Stimulated activated memory B cell treated with anti-CD40 and anti-IgM and Interleukin-4, amounts not matched to agents 10 μg/mL and 1 μg/mL and 100 μg/mL, for 72 hours (primary cell): ENCODE measurements around the gene WNT8B.

Experiments used
- ATAC-seq: fragments of 150-1000 bp; cut with Tn5 transposase; 2 replicates; pipeline ENCODE4 v1.10.0; 2021
- H3K27ac Mint-ChIP-seq: one replicate; pipeline ENCODE4 v1.8.0; 2022; ENCODE audit warnings: mild to moderate bottlenecking, mixed read lengths
- H3K27me3 Mint-ChIP-seq: one replicate; pipeline ENCODE4 v1.8.0; 2022; ENCODE audit warnings: mixed read lengths
- H3K36me3 Mint-ChIP-seq: one replicate; pipeline ENCODE4 v1.8.0; 2022; ENCODE audit warnings: mixed read lengths
- H3K4me1 Mint-ChIP-seq: one replicate; pipeline ENCODE4 v1.8.0; 2022; ENCODE audit warnings: mixed read lengths
- H3K4me3 Mint-ChIP-seq: one replicate; pipeline ENCODE4 v1.8.0; 2022; ENCODE audit warnings: mild to moderate bottlenecking, moderate library complexity, mixed read lengths
- H3K9me3 Mint-ChIP-seq: one replicate; pipeline ENCODE4 v1.8.0; 2022; ENCODE audit warnings: mixed read lengths

The WNT8B gene, protein sequence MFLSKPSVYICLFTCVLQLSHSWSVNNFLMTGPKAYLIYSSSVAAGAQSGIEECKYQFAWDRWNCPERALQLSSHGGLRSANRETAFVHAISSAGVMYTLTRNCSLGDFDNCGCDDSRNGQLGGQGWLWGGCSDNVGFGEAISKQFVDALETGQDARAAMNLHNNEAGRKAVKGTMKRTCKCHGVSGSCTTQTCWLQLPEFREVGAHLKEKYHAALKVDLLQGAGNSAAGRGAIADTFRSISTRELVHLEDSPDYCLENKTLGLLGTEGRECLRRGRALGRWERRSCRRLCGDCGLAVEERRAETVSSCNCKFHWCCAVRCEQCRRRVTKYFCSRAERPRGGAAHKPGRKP

DNA sequence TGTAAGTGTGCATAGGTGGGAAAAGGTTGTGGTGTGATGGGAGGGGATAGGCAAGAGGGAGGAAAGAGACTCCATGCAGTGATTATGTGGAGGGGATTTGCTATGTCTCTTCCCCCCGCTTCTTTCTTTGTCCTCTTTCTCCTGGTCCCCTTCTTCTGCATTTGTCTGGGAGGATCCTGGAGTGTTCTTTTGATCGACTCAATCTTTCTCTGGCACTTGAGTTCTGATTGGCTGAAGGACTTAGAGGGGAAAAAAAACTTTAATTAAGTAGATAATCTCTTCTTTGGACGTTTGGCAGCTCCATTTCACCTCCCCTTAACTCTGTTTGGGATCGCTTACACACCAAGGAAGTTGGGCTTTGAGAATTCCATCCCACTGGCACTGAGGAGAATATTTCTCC, at the start of gene WNT8B:
Gene WNT8B (plus strand): TSS at position 301 of the 400 bp plus-strand sequence. CDS start 160 bp downstream, outside the sequence.
- Mint-ChIP-seq H3K9me3 (no peaks in the 10 kb centered on the region), H3K27ac (no peak within 1 kb of the TSS), H3K4me1 (no peaks in the 10 kb centered on the region), H3K36me3 (no peaks in the 10 kb centered on the region), H3K27me3 (no peaks in the 10 kb centered on the region), H3K4me3 (no peak within 1 kb of the TSS)
- no peak for ATAC-seq

DNA sequence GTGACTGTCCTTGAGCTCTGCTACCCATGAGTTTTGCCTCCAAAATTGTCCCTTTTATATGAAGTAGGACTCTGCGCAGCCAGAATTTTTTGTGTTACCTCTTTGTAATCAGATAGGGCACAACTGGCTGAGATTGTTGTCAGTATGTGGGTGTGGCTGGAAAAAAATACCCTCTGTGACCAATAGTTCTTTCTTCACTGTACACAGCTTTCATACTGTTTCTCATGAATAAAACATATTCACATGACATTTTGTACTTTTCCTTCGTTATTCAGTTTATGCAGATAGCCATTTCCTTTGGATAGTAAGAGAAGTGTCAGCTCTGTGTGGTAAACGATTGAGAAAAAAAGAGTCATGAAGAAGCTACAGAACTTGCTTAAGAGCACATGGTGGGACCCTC, 49.6 kb upstream of the WNT8B start:
- Mint-ChIP-seq H3K4me3 (no peak overlapping the region), H3K4me1 (no peaks in the 10 kb centered on the region), H3K27me3 (peaks cover 30% of the 10 kb centered on the region), H3K36me3 (no peaks in the 10 kb centered on the region), H3K9me3 (no peaks in the 10 kb centered on the region), H3K27ac (no peak overlapping the region)
- ATAC-seq, result no peak

DNA sequence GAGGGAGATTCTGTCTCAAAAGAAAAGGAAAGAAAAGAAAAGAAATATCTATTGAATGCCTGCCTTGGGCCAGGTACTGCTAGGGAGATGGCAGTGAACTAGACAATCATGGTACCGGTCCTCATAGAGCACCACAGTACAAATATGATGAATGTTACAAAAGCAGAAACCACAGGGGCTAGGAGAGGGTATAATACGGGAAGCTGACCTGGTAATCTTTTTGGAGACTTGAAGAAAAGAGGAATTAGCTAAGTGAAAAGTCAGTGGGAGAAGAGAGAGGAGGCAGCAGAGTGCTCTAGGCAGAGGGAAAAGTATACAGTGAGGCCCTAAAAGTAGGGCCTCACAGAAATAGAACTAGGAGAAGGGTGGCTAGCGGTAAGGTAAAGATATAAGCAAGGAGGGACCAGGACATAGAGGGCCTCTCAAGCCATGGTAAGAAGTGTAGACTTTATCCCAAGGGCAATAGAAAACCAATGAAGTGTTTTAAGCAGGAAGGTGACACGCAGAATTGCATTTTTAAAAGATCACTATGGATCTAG, 42.8 kb upstream of the WNT8B start:
- Mint-ChIP-seq H3K4me3 (no peak overlapping the region), H3K27me3 (peaks cover 66% of the 10 kb centered on the region), H3K36me3 (no peaks in the 10 kb centered on the region), H3K9me3 (no peaks in the 10 kb centered on the region), H3K4me1 (no peaks in the 10 kb centered on the region), H3K27ac (no peak overlapping the region)
- ATAC-seq, result no peak

DNA sequence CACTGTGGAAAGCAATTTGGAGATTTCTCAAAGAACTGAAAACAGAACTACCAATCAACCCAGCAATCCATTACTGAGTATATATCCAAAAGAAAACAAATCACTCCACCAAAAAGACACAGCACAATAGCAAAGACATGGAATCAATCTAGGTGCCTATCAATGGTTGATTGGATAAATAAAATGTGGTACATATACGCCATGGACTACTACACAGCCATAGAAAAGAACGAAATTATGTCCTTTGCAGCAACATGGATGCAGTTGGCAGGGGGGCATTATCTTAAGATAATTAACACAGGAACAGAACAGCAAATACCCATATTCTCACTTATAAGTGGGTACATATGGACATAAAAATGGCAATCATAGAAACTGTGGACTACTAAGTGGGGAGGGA, 35.4 kb upstream of the WNT8B start:
- Mint-ChIP-seq H3K4me3 (no peak overlapping the region), H3K4me1 (no peaks in the 10 kb centered on the region), H3K27ac (no peak overlapping the region), H3K27me3 (peaks cover 11% of the 10 kb centered on the region), H3K9me3 (no peaks in the 10 kb centered on the region), H3K36me3 (no peaks in the 10 kb centered on the region)
- no peak for ATAC-seq

DNA sequence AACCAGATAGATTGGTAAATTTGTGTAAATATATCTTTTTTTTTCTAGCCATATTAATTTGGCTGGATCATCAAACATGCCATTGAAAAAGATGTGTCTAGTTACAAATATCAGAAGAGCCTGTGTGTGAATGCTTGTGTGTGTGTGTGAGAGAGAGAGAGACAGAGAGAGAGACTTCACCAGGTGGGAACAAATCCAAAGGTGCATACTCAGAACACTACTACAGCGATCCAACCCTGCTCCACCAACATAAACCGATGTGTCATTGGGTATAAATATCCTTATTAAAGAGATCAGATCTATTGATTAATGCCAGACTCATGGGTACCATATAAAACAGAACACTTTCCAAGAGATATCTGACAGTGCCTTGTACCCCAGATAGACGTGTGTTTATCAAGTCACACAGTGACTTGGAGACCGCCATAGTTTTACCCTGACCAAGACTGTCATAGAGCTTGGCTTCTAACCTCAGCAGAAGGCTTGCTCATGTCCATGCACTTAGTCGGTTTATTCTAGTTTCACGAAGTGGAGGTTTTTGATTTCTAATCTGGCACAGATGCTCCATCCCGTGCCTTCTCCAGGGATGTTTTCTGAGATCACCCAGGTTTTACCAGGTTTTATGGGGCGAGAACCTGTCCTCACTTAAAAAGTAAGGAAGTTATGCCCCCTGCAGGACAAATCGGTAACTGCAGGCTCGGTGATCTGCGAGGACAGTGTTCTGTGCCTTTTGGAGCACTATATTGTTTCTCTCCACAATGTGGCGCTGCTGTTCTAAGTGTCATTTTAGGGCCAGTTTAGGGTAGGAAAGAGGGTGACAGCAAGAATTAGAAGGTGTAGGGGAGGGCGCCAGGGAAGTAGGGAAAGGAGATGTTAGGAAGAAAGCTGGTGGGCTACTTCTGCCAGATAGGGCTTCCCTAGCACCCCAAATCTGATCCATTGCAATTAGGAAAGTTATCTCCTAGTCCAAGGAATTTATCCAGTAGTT, 29.3 kb upstream of the WNT8B start:
- no peaks in the 10 kb centered on the region for H3K36me3 Mint-ChIP-seq
- no peak overlapping the region for H3K4me3 Mint-ChIP-seq
- H3K9me3 Mint-ChIP-seq, result no peaks in the 10 kb centered on the region
- ATAC-seq, result peak; percentile 94
- H3K27me3 Mint-ChIP-seq, result peaks cover 9% of the 10 kb centered on the region
- H3K4me1 Mint-ChIP-seq, result peaks cover 7% of the 10 kb centered on the region
- H3K27ac Mint-ChIP-seq, result no peak overlapping the region

DNA sequence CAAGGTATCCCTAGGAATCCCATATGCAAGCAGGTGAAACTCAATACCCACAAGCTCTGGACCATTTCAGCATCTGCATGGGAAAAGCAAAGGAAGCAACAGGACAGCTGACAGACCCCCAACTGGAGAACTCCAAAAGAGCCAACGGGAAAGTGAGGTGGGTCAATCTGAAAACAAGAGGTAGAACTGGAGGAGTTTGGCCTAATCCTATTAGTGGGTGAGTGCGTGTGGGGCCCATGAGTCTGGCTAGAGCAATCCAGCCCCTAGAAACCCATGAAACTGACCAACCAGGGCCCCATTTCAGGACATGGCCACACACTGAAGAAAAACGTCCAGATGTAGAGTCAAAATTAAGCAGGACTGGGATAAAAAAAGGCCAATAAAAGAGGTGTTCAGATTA, 26.6 kb upstream of the WNT8B start:
- Mint-ChIP-seq H3K9me3 (no peaks in the 10 kb centered on the region), H3K4me1 (peaks cover 7% of the 10 kb centered on the region), H3K36me3 (no peaks in the 10 kb centered on the region), H3K27me3 (peaks cover 9% of the 10 kb centered on the region), H3K27ac (no peak overlapping the region), H3K4me3 (no peak overlapping the region)
- ATAC-seq, result no peak

DNA sequence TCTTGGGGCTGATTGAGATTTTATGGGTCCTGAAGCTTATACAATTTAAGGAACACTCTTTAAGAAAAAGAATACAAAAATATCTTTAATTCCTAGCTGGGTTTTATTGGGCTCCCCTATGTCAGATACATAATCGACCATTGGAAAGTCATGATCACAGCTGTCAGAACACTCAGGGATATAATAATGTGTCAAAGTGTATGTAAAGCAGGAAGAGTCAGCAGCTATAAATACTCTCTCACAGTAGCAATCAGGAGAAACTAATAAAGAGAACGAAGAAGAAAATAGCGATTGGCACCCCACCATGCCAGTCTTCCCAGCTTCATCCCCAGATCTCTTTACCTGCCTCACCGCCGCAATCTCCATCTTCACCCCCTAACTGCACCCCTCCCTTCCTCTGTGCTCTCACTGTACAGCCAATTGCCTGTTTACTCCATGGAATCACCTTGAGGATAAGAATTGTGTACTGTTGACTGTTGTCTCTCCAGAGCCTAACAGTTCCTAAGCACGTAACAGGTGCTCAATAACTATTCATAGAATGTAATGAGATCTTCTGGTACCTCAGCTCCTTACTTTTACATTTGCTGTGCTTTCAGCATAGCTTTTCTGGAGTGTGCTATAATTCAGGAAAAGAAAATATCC, 24.0 kb upstream of the WNT8B start:
- Mint-ChIP-seq H3K27me3 (peaks cover 5% of the 10 kb centered on the region), H3K36me3 (no peaks in the 10 kb centered on the region), H3K4me3 (no peak overlapping the region), H3K9me3 (no peaks in the 10 kb centered on the region), H3K4me1 (peaks cover 4% of the 10 kb centered on the region), H3K27ac (no peak overlapping the region)
- no peak for ATAC-seq

DNA sequence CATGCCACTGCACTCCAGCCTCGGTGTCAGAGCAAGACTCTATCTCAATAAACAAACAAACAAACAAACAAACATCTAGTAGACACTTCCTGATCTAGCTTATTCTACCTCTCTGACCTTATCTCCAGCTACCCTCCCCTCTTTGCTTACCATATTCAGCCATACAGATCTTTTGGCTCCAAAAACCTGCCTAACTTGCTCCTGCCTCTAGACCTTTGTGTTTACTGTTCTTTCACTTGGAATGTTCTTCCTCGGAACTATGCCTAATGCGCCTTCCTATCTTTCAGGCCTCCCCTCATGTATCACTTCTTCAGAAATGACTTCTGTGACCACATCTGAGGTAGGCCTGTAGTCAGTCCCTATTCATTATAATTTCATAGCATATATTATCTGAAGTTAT, 20.3 kb upstream of the WNT8B start:
- Mint-ChIP-seq H3K9me3 (peaks cover 6% of the 10 kb centered on the region), H3K36me3 (no peaks in the 10 kb centered on the region), H3K27ac (no peak overlapping the region), H3K4me1 (no peaks in the 10 kb centered on the region), H3K27me3 (no peaks in the 10 kb centered on the region), H3K4me3 (no peak overlapping the region)
- no peak for ATAC-seq

DNA sequence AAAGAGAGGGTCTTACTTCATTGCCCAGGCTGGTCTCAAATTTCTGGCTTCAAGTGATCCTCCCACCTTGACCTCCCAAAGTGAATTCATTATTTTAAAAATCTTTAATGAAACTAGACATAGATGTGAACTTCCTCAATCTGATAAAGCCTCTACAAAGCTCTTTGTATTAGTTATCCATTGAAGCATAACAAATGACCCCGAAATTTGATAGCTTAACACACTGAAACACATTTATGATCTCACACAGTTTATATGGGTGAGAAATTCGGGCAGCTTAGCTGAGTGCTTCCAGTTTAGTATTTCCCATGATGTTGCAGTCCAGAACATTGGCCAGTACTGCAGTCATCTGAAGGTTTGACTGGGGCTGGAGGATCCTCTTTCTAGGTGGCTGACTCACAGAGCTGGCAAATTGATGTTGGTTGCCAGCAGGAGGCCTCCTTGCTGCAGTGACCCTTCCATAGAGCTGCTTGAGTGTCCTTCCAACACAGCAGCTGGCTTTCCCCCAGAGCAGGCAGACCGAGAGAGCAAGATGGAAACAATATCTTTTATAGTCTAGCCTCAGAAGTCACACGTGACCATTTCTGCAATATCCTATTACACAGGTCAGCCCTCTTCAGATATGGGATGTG, 16.6 kb upstream of the WNT8B start:
- H3K4me1 Mint-ChIP-seq, result no peaks in the 10 kb centered on the region
- H3K27ac Mint-ChIP-seq, result no peak overlapping the region
- H3K9me3 Mint-ChIP-seq, result peaks cover 6% of the 10 kb centered on the region
- H3K36me3 Mint-ChIP-seq, result no peaks in the 10 kb centered on the region
- peaks cover 2% of the 10 kb centered on the region for H3K27me3 Mint-ChIP-seq
- no peak overlapping the region for H3K4me3 Mint-ChIP-seq
- ATAC-seq, result no peak

DNA sequence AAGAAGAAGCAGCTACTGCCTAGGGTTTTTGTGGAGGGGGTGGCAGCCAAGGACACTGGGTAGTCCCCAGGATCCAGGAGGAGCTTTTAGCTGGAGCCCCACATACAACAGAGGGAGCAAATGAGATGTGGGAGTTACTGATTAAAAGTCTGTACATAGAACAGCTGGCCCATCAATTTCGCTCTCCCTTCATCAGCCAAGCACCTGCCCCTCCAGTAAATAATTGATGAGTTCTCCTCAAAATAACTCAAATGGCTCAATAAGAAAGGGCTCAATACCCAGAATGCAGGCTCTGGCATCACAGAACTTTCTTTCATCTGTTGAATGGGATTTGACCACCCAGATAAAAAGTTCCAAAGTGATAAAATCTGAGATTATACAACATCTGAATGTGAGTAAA, 15.1 kb upstream of the WNT8B start:
- Mint-ChIP-seq H3K27ac (no peak overlapping the region), H3K9me3 (peaks cover 6% of the 10 kb centered on the region), H3K4me3 (no peak overlapping the region), H3K27me3 (peaks cover 16% of the 10 kb centered on the region), H3K36me3 (no peaks in the 10 kb centered on the region), H3K4me1 (no peaks in the 10 kb centered on the region)
- ATAC-seq, result no peak

DNA sequence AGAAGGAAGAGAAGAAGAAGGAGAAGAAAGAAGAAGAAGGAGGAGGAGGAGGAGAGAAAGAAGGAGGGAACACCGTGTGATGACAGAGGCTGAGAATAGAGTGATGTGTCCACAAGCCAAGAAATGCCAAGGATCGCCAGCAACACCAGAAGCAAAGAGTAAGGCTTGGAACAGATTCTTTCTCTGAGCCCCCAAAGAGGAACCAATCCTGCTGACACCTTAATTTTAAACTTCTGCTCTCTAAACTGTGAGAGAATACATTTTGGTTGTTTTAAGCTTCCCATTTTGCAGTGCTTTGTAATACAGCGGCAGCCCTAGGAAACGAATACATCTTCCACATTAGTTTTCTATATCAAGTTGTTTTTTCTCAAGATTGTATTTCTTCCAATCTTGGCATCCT, 13.9 kb upstream of the WNT8B start:
- H3K27me3 Mint-ChIP-seq, result peaks cover 21% of the 10 kb centered on the region

DNA sequence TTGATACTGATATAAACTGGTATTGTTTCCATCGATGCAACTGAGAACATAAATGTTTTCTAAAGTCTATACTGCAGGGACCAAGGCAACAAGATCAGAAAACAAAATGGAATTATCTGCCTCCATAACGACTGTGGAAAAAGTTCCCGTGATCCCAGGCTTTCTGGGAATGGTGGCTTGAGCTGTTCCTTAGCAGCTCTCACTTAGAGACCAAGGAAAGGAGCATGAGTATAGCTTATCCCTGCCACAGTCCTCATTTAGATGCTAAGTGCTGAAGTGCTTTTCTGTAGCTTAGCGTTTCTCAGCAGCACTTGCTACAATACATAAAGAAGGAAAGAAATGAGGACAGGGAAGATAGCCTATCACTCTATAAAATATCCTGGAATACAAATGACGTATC, 5.5 kb downstream of the WNT8B start:
- no peak overlapping the region for H3K4me3 Mint-ChIP-seq
- H3K27ac Mint-ChIP-seq, result no peak overlapping the region
- H3K36me3 Mint-ChIP-seq, result no peaks in the 10 kb centered on the region
- H3K9me3 Mint-ChIP-seq, result no peaks in the 10 kb centered on the region
- no peak for ATAC-seq
- H3K4me1 Mint-ChIP-seq, result no peaks in the 10 kb centered on the region
- no peaks in the 10 kb centered on the region for H3K27me3 Mint-ChIP-seq

More for the DNA sequence above, 13.9 kb upstream of the WNT8B start:
- Mint-ChIP-seq H3K27ac (no peak overlapping the region), H3K4me1 (no peaks in the 10 kb centered on the region), H3K4me3 (no peak overlapping the region), H3K9me3 (peaks cover 6% of the 10 kb centered on the region), H3K36me3 (no peaks in the 10 kb centered on the region)
- ATAC-seq, result no peak

DNA sequence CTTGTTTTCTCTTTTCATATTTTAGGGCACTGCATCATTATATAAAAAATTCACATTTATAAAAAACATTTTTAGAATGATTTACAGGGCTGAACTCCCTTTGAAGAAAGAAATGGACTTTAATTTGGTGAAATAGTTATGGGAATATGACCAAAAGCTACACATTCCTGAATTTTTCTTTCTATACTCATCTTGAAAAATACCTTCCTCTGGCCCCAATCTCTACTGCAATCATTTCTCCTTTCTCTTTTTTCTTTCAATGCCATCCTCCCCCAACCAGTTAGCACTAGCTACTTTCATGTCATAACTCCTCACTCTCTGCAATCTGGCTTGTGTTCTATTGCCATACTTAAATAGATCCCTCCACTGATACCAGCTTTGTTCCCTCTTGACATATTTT, 6.2 kb downstream of the WNT8B start:
- H3K4me1 Mint-ChIP-seq, result no peaks in the 10 kb centered on the region
- H3K4me3 Mint-ChIP-seq, result no peak overlapping the region
- ATAC-seq, result no peak
- no peaks in the 10 kb centered on the region for H3K27me3 Mint-ChIP-seq
- no peaks in the 10 kb centered on the region for H3K9me3 Mint-ChIP-seq
- H3K27ac Mint-ChIP-seq, result no peak overlapping the region
- no peaks in the 10 kb centered on the region for H3K36me3 Mint-ChIP-seq

DNA sequence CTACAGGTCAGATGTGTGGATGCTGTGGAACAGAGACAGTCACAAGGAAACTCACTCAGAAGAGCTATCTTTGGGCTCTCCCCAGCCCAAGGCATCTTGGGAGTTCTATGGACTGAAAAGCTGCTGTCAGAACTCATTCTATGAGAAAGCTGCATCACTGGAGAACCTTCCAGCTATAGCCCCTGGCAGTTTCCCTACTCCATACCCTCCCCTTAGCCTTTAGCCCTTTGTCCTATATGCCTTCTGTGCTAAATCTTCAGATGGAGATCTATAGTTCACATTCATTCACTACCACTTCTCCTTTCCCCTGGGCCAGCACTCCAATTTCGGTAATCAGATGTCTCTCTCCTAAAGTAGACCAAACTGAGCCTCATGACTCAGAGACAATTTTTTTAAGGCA, 6.9 kb downstream of the WNT8B start:
- no peak for ATAC-seq
- no peaks in the 10 kb centered on the region for H3K36me3 Mint-ChIP-seq
- H3K9me3 Mint-ChIP-seq, result no peaks in the 10 kb centered on the region
- no peaks in the 10 kb centered on the region for H3K27me3 Mint-ChIP-seq
- H3K27ac Mint-ChIP-seq, result no peak overlapping the region
- no peak overlapping the region for H3K4me3 Mint-ChIP-seq
- no peaks in the 10 kb centered on the region for H3K4me1 Mint-ChIP-seq

DNA sequence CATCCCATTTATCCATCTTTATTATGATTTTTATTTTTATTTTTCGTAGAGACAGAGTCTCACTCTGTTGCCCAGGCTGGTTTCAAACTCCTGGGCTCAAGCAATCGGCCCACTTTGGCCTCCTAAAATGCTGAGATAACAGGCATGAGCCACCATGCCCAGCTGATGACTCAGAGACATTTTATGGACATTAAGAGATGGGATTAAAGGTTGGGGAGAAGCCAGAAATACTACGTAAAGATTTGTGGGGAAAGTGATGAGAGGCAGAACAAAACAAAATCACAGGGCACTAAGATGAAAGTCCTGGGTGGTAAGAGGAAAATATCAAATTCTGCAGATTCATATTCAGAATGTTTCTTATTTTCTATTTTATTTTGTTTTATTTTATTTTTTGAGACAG, 7.6 kb downstream of the WNT8B start:
- no peaks in the 10 kb centered on the region for H3K27me3 Mint-ChIP-seq
- no peaks in the 10 kb centered on the region for H3K36me3 Mint-ChIP-seq
- ATAC-seq, result no peak
- H3K4me3 Mint-ChIP-seq, result no peak overlapping the region
- H3K27ac Mint-ChIP-seq, result no peak overlapping the region
- H3K4me1 Mint-ChIP-seq, result no peaks in the 10 kb centered on the region
- H3K9me3 Mint-ChIP-seq, result no peaks in the 10 kb centered on the region
